ENCODE data around the gene TRAF3IP3.

DNA sequence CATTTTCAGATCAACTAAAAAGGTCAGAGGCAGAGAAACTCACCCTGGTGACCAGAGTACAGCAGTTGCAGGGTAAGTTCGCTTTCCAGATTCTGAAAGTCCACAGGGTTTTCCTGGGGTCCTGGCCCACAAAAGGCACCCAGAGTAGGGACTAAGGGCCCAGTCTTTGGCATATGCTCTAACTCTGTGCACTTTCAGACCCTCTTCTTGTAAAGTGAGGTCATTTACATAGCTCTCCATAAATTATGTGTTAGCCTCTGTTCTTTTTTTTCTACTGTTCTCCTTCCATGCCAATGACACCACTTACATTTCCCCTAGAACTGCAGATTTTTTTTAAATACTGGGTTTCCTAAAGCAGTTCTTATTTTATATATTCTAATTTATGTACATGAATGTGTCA, 22.2 kb downstream of the TRAF3IP3 start:
- TF ChIP-seq, protein P1, sequence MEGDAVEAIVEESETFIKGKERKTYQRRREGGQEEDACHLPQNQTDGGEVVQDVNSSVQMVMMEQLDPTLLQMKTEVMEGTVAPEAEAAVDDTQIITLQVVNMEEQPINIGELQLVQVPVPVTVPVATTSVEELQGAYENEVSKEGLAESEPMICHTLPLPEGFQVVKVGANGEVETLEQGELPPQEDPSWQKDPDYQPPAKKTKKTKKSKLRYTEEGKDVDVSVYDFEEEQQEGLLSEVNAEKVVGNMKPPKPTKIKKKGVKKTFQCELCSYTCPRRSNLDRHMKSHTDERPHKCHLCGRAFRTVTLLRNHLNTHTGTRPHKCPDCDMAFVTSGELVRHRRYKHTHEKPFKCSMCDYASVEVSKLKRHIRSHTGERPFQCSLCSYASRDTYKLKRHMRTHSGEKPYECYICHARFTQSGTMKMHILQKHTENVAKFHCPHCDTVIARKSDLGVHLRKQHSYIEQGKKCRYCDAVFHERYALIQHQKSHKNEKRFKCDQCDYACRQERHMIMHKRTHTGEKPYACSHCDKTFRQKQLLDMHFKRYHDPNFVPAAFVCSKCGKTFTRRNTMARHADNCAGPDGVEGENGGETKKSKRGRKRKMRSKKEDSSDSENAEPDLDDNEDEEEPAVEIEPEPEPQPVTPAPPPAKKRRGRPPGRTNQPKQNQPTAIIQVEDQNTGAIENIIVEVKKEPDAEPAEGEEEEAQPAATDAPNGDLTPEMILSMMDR (conservative IDR thresholded peaks at IDR 0.05) = no peak
- TF ChIP-seq EZH2 (IDR thresholded peaks at IDR 0.05; ENCODE audit: low read depth) = no peak
